Ishikawa (cell line): Measurements from ENCODE around the gene CCDC192.

Experiments
- CEBPB ChIP-seq: IDR thresholded peaks from 2 replicates; pipeline ENCODE4 v1.6.1; 2012
- CREB1 ChIP-seq: IDR thresholded peaks from 2 replicates; pipeline ENCODE4 v1.6.1; 2012; ENCODE audit warnings: low read depth
- EGR1 ChIP-seq: IDR thresholded peaks from 2 replicates; pipeline ENCODE4 v1.6.1; 2012
- EP300 ChIP-seq: IDR thresholded peaks from 2 replicates; pipeline ENCODE4 v1.6.1; 2012; ENCODE audit warnings: borderline replicate concordance
- FOXM1 ChIP-seq: IDR thresholded peaks from 2 replicates; pipeline ENCODE4 v1.6.1; 2012; ENCODE audit warnings: low read depth, borderline replicate concordance
- MAX ChIP-seq: IDR thresholded peaks from 2 replicates; pipeline ENCODE4 v1.6.1; 2012
- NFIC ChIP-seq: IDR thresholded peaks from 2 replicates; pipeline ENCODE4 v1.6.1; 2012
- RAD21 ChIP-seq: IDR thresholded peaks from 2 replicates; pipeline ENCODE4 v1.6.1; 2012; ENCODE audit warnings: low read depth
- REST ChIP-seq: IDR thresholded peaks from 2 replicates; pipeline ENCODE4 v1.6.1; 2012; ENCODE audit warnings: low read depth, mild to moderate bottlenecking
- TAF1 ChIP-seq: IDR thresholded peaks from 2 replicates; pipeline ENCODE4 v1.6.1; 2012; ENCODE audit warnings: low read depth, mild to moderate bottlenecking
- TCF12 ChIP-seq: IDR thresholded peaks from 2 replicates; pipeline ENCODE4 v1.6.1; 2012; ENCODE audit warnings: low read depth
- TEAD4 ChIP-seq: IDR thresholded peaks from 2 replicates; pipeline ENCODE4 v1.6.1; 2012
- USF1 ChIP-seq: IDR thresholded peaks from 2 replicates; pipeline ENCODE4 v1.6.1; 2012
- YY1 ChIP-seq: IDR thresholded peaks from 2 replicates; pipeline ENCODE4 v1.6.1; 2012; ENCODE audit warnings: low read depth
- ZBTB7A ChIP-seq: IDR thresholded peaks from 2 replicates; pipeline ENCODE4 v1.6.1; 2012; ENCODE audit warnings: low read depth

The CCDC192 gene

GRCh38 chr5:127754706-127755105 is 51.5 kb downstream of the CCDC192 start:
- TF ChIP-seq REST (no peak), USF1 (no peak), YY1 (no peak), EGR1 (no peak), TEAD4 (no peak), EP300 (no peak), TAF1 (no peak)

- TF ChIP-seq TAF1 (no peak), RAD21 (peak; percentile 59)
Observed at GRCh38 chr5:127757576-127757975, 54.4 kb downstream of the CCDC192 start.

DNA sequence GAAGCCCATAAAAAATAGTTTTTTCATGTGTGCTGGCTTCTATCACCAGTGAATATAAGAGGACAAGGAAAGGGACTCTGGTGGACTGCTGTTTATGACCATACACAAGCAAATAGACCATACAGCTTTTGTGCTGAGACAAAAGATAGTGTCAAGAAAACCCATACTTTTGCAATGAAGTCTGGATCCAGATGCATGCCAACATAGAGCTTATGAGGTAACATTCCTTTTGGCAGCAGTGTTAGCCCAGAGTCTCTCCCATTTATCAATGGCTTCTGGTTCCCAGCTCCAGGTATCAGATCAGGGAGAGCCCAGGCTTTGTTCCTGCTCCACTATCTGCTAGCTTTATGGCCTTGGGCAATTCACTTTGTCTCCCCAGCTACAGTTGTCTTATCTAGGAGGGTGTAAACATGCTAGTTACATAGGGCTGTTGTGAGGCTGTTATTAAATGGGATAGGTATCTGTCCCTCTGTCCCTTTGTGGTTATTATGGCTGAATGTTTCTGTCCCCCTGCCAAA is 55.6 kb downstream of the CCDC192 start:
- TF ChIP-seq CREB1 = no peak

- TF ChIP-seq EP300 (no peak), YY1 (no peak), TCF12 (no peak)
Observed at GRCh38 chr5:127761869-127762268, 58.7 kb downstream of the CCDC192 start.

DNA sequence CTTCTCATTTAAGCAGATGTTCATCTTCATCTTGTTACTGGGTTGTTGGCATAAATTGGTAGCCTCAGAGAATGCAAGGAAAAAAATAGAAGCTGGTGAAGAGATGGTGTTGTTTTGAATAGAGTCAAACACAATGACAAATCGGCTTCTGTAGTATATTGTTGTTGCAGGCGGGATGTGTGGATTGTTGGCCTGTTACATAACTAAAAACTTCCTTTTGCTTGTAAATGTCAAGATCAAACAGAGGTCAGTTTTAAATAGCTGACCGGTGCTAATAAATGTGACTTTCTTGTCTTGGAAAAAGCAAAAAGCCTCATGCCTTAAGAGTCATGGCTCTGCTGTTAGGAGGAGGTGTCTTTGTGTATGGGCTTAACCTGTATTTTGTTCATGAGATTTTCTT is 59.2 kb downstream of the CCDC192 start:
- no peak for TF ChIP-seq TEAD4
- no peak for TF ChIP-seq RAD21
- no peak for TF ChIP-seq REST
- TF ChIP-seq FOXM1 = no peak
- TF ChIP-seq EP300 = no peak
- no peak for TF ChIP-seq USF1
- TF ChIP-seq TAF1 = no peak
- no peak for TF ChIP-seq CREB1
- TF ChIP-seq ZBTB7A = no peak
- TF ChIP-seq CEBPB = no peak
- no peak for TF ChIP-seq YY1
- TF ChIP-seq EGR1 = no peak
- TF ChIP-seq NFIC = no peak
- no peak for TF ChIP-seq MAX
- TF ChIP-seq TCF12 = no peak

- TF ChIP-seq USF1 (no peak), RAD21 (no peak), ZBTB7A (no peak), TEAD4 (no peak), CREB1 (no peak)
Observed at GRCh38 chr5:127766676-127767335, 63.6 kb downstream of the CCDC192 start.

GRCh38 chr5:127769386-127769785 is 66.2 kb downstream of the CCDC192 start:
- TF ChIP-seq USF1 (no peak), TAF1 (no peak), REST (no peak), TEAD4 (no peak), TCF12 (no peak), MAX (no peak), EP300 (no peak), RAD21 (no peak), YY1 (no peak), ZBTB7A (no peak), NFIC (no peak), CREB1 (no peak), EGR1 (no peak), CEBPB (no peak), FOXM1 (no peak)
